NCI-H1092 (cell line): ENCODE data around the gene LTA4H.

ENCODE experiments used
- DNase-seq: peaks from one replicate; lab custom pipeline; 2025; lab: John Stamatoyannopoulos, UW

The LTA4H gene

GRCh38 chr12:95956557-95957145 is 78.7 kb downstream of the LTA4H start:
- no peak for DNase-seq

GRCh38 chr12:95955549-95956159 is 79.7 kb downstream of the LTA4H start:
- DNase-seq = no peak

DNA sequence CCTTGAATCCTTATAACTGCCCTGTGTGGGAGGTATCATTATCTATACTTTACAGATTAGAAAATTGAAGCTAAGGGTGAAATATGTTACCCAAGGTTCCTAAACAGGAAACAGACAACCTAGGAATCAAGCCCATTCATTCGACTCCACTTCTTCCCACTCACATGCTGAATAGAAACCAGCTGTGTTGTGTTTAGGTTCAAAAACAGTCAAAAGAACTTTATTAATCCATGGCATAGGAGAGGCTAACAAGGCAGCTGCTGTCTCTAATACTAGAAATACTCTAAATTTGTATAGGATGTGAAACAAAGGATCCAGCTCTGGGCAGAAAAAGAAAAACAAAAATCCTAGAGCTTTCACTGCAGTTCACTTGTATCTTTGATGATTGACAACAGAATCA is 82.4 kb downstream of the LTA4H start:
- DNase-seq = no peak

- no peak for DNase-seq
Observed at GRCh38 chr12:95951515-95951914, 83.9 kb downstream of the LTA4H start.
